Posterior vena cava (tissue), 2 donors: ENCODE data around the gene CDIPT. TPM values are rescaled to one million over a fixed set of nuclear protein-coding genes. Genes with fewer than 3 reads are reported as not detected.
"Not testable (repeated sequence)": the region's sequence is repeated elsewhere in the genome, so short reads cannot be mapped to it uniquely, and the experiment has no call there.

Source experiments
- DNase-seq: peaks from one replicate; pipeline ENCODE4 v3.0.0-alpha.2; 2020; ENCODE audit warnings: low spot score
- intact Hi-C, 2 donors: fragments of 100-400 bp; cut with DNase I; formaldehyde crosslinking; loops; one replicate each; pipeline versions ENCODE4 v1.14.1 to v1.14.2; 2022 to 2023
- total RNA-seq, 2 donors: library from RNA; stranded (reverse); fragmentation: NEBNext Ultra II Directional; extraction: Animal tissue kit (Norgen Biotek cat#: 25700); gene quantifications; one replicate each; pipeline ENCODE4 v1.2.1, GENCODE V29; 2021
- donor health status: DM: yes; HTN: yes; CAD: no.
- donor health status: DM: yes; HTN: yes; CAD: no.

Gene CDIPT
- total RNA-seq, 2 donors from 2014 or later, result 54.6 to 75.6 TPM

- DNase-seq, intact Hi-C loops: not testable (repeated sequence)
These were observed 6.0 kb upstream of the CDIPT start for GRCh38 chr16:29869067-29869466.

GRCh38 chr16:29868396-29869009, 5.5 kb upstream of the CDIPT start:
- intact Hi-C loops, result no loop called here
- no peak for DNase-seq

- intact Hi-C loops, result loop anchor here in 1 of 2 donors (5.0 kb wide), 1 partner anchor 98 kb away; the partner anchor contains the start of gene TMEM219
- peak; percentile 80 for DNase-seq
These were observed 1.2 kb upstream of the CDIPT start for GRCh38 chr16:29864205-29864604.

GRCh38 chr16:29863669-29863984, 601 bp upstream of the CDIPT start:
- no peak for DNase-seq
- intact Hi-C loops, result loop anchor here in 1 of 2 donors (5.0 kb wide), 1 partner anchor 99 kb away; the partner anchor contains the start of gene TMEM219

DNA sequence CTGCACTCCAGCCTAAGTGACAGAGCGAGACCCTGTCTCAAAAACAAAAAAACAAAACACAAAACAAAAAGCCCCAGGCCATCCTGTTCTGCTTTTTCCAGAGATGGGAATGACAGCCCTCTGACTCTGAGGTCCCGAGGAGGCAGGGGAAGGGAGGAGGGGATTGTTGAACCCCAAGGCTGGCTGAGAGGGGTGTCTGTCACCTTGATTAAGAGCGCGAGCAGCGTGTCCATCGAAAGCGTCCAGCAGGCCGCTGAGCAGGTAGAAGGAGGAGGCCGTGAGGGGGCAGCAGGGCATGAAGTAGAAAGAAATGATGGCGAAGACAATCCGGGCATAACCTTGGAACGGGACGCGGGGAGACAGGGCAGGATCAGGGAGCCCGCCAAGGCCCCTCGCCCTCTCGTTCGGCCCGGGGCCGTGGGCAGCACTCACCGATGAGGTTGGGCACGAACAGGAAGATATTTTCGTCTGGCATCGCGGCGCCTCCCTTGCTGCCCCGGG, 593 bp downstream of the CDIPT start:
- DNase-seq, result no peak
- intact Hi-C loops, result loop anchor here in 1 of 2 donors (5.0 kb wide), 1 partner anchor 100 kb away; the partner anchor contains the start of gene TMEM219

DNA sequence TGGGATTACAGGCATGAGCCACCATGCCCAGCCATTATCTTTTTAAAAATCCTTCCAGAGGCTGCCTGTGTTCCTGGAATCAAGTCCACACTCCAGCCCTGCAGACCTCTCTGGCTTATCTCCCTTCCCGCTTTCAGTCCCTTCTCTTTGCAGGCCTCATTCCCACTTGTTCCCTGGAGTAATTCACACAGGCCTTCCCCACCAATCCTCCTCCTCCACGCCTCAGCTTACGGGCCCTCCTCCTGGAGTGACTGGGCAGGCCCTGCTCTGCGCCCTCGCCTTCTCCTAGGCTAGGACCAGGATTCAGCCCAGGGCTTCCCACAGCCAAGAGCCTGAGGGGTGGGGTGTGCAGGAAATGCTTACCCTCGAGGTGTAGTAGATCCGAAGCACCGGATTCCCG, 2.8 kb downstream of the CDIPT start:
- intact Hi-C loops, result loop anchor here in 1 of 2 donors (5.0 kb wide), 1 partner anchor 102 kb away; the partner anchor contains the start of gene TMEM219
- DNase-seq, result no peak

DNA sequence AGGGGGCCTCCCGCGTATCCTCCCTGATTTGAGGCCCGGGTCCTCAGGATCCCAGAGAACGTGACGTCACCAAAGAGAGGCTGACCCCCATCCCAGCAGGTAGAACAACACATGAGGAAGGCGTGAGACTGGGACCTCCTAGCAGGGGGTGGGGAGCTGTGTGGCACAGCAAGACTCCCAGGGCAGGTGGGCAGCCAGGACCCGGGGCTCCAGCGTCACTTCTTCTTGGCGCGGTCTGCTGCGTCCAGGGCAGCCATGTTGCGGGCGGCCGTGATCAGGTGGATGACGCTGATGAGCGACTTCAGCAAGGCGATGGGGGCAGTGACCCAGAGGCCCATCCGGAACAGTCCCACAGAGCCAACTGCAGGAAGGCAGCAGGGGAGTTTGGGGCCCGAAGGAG, 4.1 kb downstream of the CDIPT start:
- intact Hi-C loops, result no loop called here
- DNase-seq, result no peak

- intact Hi-C loops, result no loop called here
- no peak for DNase-seq
These were observed 4.7 kb downstream of the CDIPT start for GRCh38 chr16:29858149-29858849.

- DNase-seq, result no peak
- intact Hi-C loops, result no loop called here
These were observed 5.8 kb downstream of the CDIPT start for GRCh38 chr16:29857133-29857760.

DNA sequence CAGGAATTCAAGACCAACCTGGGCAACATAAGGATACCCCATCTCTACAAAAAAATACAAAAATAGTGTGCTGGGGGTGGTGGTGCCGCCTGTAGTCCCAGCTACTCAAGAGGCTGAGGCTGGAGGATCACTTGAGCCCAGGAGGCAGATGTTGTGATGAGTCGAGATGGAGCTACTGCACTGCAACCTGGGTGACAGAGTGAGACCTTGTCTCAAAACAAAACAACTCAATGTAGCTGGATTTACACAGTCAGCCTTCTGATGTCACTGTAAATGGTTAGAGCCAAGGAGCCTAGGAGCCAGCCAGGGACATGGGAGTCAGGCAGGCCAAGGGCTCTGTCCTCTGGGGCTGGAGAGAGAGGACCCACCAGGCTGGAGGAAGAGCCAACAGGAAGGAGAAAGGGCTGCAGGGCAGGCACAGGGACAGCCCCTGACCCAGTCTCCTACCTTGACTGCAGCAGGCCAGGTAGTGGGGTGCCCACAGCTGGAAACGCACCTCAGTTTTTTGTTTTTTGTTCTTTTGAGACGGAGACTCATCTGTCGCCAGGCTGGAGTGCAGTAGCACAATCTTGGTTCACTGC, 8.4 kb downstream of the CDIPT start:
- no peak for DNase-seq
- intact Hi-C loops, result no loop called here

DNA sequence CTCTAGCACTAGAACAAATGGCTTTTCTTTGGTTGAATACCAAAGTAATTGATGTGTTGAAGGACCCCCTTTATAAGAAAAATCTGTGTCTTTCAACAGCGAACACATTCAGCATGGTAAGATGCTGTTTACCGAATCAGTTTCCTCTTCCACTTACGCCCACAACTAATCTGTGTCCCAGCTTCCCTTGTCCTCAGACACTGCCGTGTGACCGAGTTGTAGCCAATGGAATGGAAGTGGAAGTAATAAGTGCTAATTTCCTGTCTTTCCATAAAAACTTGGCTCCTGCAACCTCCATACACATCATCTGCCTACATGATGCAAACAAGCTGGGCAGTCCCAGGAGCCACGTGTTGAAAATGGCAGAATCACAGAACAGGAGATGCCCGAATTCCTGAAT, 10.4 kb downstream of the CDIPT start:
- DNase-seq, result no peak
- intact Hi-C loops, result no loop called here

DNA sequence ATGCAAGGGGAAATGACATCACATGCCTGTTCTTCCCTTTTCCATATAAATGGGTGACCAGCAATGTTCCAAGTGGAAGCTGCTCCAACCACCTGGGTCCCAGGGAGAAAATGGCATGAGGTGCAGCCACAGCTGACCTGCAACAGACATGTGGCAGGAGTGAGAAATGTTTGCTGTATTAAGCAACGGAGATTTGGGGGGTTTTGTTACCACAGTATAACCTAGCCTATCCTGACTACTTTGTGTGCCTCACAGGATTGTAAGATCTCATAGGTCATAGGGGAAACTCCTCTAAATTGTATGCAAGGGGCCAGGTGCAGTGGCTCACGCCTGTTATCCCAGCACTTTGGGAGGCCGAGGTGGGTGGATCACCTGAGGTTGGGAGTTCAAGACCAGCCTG, 12.0 kb downstream of the CDIPT start:
- no peak for DNase-seq
- intact Hi-C loops, result no loop called here

DNA sequence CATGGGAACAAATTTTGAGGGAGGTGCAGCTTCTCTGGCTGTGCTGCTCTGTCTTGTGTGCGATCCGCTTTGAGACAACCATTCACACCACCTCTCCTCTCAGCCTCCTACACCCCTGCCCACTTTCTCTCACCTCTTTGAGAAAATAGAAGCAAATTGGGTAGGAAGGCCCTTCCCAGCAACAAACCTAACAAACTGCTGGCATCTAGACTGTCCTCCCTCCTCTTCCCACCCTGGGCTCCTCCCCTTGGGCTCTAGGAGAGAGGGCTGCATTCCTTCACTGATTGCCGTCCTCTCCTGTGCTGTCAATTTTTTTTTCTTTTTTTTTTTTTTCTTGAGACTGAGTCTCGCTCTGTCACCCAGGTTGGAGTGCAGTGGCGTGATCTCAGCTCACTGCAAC, 13.5 kb downstream of the CDIPT start:
- intact Hi-C loops, result loop anchor here in 1 of 2 donors (10.0 kb wide), 1 partner anchor 145 kb away; no protein-coding TSS in a partner anchor
- DNase-seq, result no peak

- intact Hi-C loops, result loop anchor here in 1 of 2 donors (10.0 kb wide), 1 partner anchor 144 kb away; no protein-coding TSS in a partner anchor
- peak; percentile 94 for DNase-seq
These were observed 14.4 kb downstream of the CDIPT start for GRCh38 chr16:29848420-29849297.

DNA sequence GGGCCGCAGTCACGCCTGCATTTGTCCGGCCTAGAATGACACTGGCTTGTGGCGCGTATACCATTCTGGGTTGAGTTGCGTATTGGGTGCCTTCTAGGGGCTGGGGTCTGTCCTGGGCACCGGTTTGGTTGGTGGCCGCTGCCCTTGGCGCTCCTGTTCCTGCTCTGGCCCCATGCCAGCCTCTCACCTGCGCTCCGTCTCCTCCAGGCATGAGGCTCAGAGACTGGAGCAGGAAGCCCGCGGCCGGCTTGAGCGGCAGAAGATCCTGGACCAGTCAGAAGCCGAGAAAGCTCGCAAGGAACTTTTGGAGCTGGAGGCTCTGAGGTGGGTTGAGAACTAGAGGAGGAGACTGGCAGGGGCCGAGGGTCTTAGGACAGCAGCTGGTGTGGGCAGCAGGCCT, 17.4 kb downstream of the CDIPT start:
- intact Hi-C loops, result loop anchor here in 1 of 2 donors (10.0 kb wide), 1 partner anchor 141 kb away; no protein-coding TSS in a partner anchor
- no peak for DNase-seq

GRCh38 chr16:29844575-29845331, 18.3 kb downstream of the CDIPT start:
- intact Hi-C loops, result loop anchor here in 1 of 2 donors (10.0 kb wide), 1 partner anchor 140 kb away; no protein-coding TSS in a partner anchor
- no peak for DNase-seq

GRCh38 chr16:29843931-29844330, 19.1 kb downstream of the CDIPT start:
- intact Hi-C loops, result loop anchor here in 1 of 2 donors (2.0 to 10.0 kb wide), 2 partner anchors 15 to 139 kb away; no protein-coding TSS in a partner anchor
- DNase-seq, result no peak
